Neural progenitor cell (in vitro differentiated cells): ENCODE results near the gene WDR74.

Experiments
- CTCF ChIP-seq: fragments of 200-600 bp; sonication (generic); IDR thresholded peaks from 2 replicates; pipeline ENCODE4 v1.5.1; 2017; ENCODE audit warnings: antibody characterized with exemption, mild to moderate bottlenecking
- EZH2 ChIP-seq: fragments of 200-600 bp; sonication (generic); IDR thresholded peaks from 2 replicates; pipeline ENCODE4 v1.6.1; 2017; ENCODE audit warnings: antibody characterized with exemption, mild to moderate bottlenecking, moderate library complexity
- EZH2phosphoT487 ChIP-seq: fragments of 200-600 bp; sonication (generic); IDR thresholded peaks from 2 replicates; pipeline ENCODE4 v1.6.1; 2017; ENCODE audit warnings: antibody characterized with exemption

- TF ChIP-seq CTCF (no peak), EZH2phosphoT487 (no peak), EZH2 (no peak)
Measured at GRCh38 chr11:62881579-62882430, 42.4 kb upstream of the WDR74 start.
